Epithelial cell of proximal tubule (primary cell): ENCODE results near the gene TJP1. TPM values are rescaled to one million over a fixed set of nuclear protein-coding genes. Genes with fewer than 3 reads are reported as not detected.

Source experiments
- DNase-seq: peaks from one replicate; pipeline ENCODE4 v3.0.0-alpha.2; 2011; ENCODE audit warnings: low read depth
- H3K4me3 ChIP-seq: 2 replicates; pipeline ENCODE4 v1.5.1; 2011; ENCODE audit warnings: low read depth, mild to moderate bottlenecking, low read length
- CTCF ChIP-seq: conservative IDR thresholded peaks from 2 replicates; pipeline ENCODE4 v1.5.1; 2012; ENCODE audit warnings: low read depth, mild to moderate bottlenecking, low read length
- total RNA-seq: library from RNA; depleted of rRNA; stranded (reverse); fragments of >200 nt; gene quantifications from 2 replicates; pipeline ENCODE4 v1.2.3, GENCODE V29; 2015

The TJP1 gene
- total RNA-seq, 1 donor from 2014 or later, result 106 TPM

GRCh38 chr15:29708519-29708918 lies 113.7 kb downstream of the TJP1 start:
- no peak for TF ChIP-seq CTCF
- DNase-seq, result no peak
- H3K4me3 ChIP-seq, result no peak overlapping the region

GRCh38 chr15:29704950-29705597 lies 117.2 kb downstream of the TJP1 start:
- no peak for TF ChIP-seq CTCF
- H3K4me3 ChIP-seq, result no peak overlapping the region
- DNase-seq, result no peak

- H3K4me3 ChIP-seq, result no peak overlapping the region
- no peak for DNase-seq
- no peak for TF ChIP-seq CTCF
These were observed 121.1 kb downstream of the TJP1 start for GRCh38 chr15:29701151-29701550.

GRCh38 chr15:29700296-29700695 lies 122.0 kb downstream of the TJP1 start:
- no peak for DNase-seq
- no peak overlapping the region for H3K4me3 ChIP-seq
- no peak for TF ChIP-seq CTCF

GRCh38 chr15:29699791-29700190 lies 122.5 kb downstream of the TJP1 start:
- DNase-seq, result no peak
- no peak for TF ChIP-seq CTCF
- H3K4me3 ChIP-seq, result no peak overlapping the region

- no peak overlapping the region for H3K4me3 ChIP-seq
- no peak for TF ChIP-seq CTCF
- peak; percentile 54 for DNase-seq
These were observed 124.1 kb downstream of the TJP1 start for GRCh38 chr15:29698030-29698701.
